ENCODE data around the gene HIRA. TPM values are rescaled to one million over a fixed set of nuclear protein-coding genes. Genes with fewer than 3 reads are reported as not detected.

HIRA gene
- total RNA-seq, 1 donor from 2014 or later, result 36.0 TPM

- TF ChIP-seq CTCF (IDR thresholded peaks at IDR 0.05; ENCODE audit: unreplicated experiment), result no peak
- DNase-seq (ENCODE audit: low spot score), result no peak
- Mint-ChIP-seq H3K4me1 (ENCODE audit: unreplicated experiment) (no peaks in the 10 kb centered on the region), H3K27ac (ENCODE audit: unreplicated experiment) (no peak overlapping the region), H3K9me3 (ENCODE audit: unreplicated experiment) (no peaks in the 10 kb centered on the region), H3K36me3 (ENCODE audit: low read depth, unreplicated experiment) (peaks cover 9% of the 10 kb centered on the region), H3K4me3 (ENCODE audit: unreplicated experiment) (no peak overlapping the region), H3K27me3 (ENCODE audit: unreplicated experiment) (no peaks in the 10 kb centered on the region)
These were observed 19.9 kb downstream of the HIRA start for GRCh38 chr22:19411690-19412045.

- Mint-ChIP-seq H3K27ac (ENCODE audit: unreplicated experiment) (no peak overlapping the region), H3K27me3 (ENCODE audit: unreplicated experiment) (no peaks in the 10 kb centered on the region), H3K4me1 (ENCODE audit: unreplicated experiment) (no peaks in the 10 kb centered on the region), H3K9me3 (ENCODE audit: unreplicated experiment) (no peaks in the 10 kb centered on the region), H3K36me3 (ENCODE audit: low read depth, unreplicated experiment) (peaks cover 9% of the 10 kb centered on the region), H3K4me3 (ENCODE audit: unreplicated experiment) (no peak overlapping the region)
- TF ChIP-seq CTCF (IDR thresholded peaks at IDR 0.05; ENCODE audit: unreplicated experiment), result no peak
- DNase-seq (ENCODE audit: low spot score), result no peak
These were observed 20.4 kb downstream of the HIRA start for GRCh38 chr22:19410941-19411689.

- H3K27ac Mint-ChIP-seq (ENCODE audit: unreplicated experiment), result no peak overlapping the region
- H3K4me1 Mint-ChIP-seq (ENCODE audit: unreplicated experiment), result no peaks in the 10 kb centered on the region
- H3K36me3 Mint-ChIP-seq (ENCODE audit: low read depth, unreplicated experiment), result peaks cover 14% of the 10 kb centered on the region
- no peaks in the 10 kb centered on the region for H3K27me3 Mint-ChIP-seq (ENCODE audit: unreplicated experiment)
- no peak for TF ChIP-seq CTCF (IDR thresholded peaks at IDR 0.05; ENCODE audit: unreplicated experiment)
- H3K9me3 Mint-ChIP-seq (ENCODE audit: unreplicated experiment), result no peaks in the 10 kb centered on the region
- DNase-seq (ENCODE audit: low spot score), result no peak
- peak overlapping the region; percentile 56 for H3K4me3 Mint-ChIP-seq (ENCODE audit: unreplicated experiment)
These were observed 23.6 kb downstream of the HIRA start for GRCh38 chr22:19407649-19408606.

- TF ChIP-seq CTCF (IDR thresholded peaks at IDR 0.05; ENCODE audit: unreplicated experiment), result no peak
- Mint-ChIP-seq H3K36me3 (ENCODE audit: low read depth, unreplicated experiment) (peaks cover 17% of the 10 kb centered on the region), H3K4me1 (ENCODE audit: unreplicated experiment) (peaks cover 7% of the 10 kb centered on the region), H3K27ac (ENCODE audit: unreplicated experiment) (no peak overlapping the region), H3K27me3 (ENCODE audit: unreplicated experiment) (peaks cover 2% of the 10 kb centered on the region), H3K9me3 (ENCODE audit: unreplicated experiment) (no peaks in the 10 kb centered on the region), H3K4me3 (ENCODE audit: unreplicated experiment) (peak overlapping the region; percentile 15)
- no peak for DNase-seq (ENCODE audit: low spot score)
These were observed 24.7 kb downstream of the HIRA start for GRCh38 chr22:19406846-19407245.
